Hepatocyte (in vitro differentiated cells): ENCODE results near the gene LASP1.

Experiments used
- EZH2 ChIP-seq: fragments of 200-600 bp; sonication (generic); IDR thresholded peaks from 2 replicates; pipeline ENCODE4 v1.6.1; 2016; ENCODE audit warnings: antibody characterized with exemption, mild to moderate bottlenecking, borderline replicate concordance
- TF ChIP-seq, protein P1 (sequence below): fragments of 200-600 bp; sonication (generic); IDR thresholded peaks from 2 replicates; pipeline ENCODE4 v1.5.1; 2016; ENCODE audit warnings: antibody characterized with exemption, mild to moderate bottlenecking; ENCODE audit not compliant: poor library complexity

DNA sequence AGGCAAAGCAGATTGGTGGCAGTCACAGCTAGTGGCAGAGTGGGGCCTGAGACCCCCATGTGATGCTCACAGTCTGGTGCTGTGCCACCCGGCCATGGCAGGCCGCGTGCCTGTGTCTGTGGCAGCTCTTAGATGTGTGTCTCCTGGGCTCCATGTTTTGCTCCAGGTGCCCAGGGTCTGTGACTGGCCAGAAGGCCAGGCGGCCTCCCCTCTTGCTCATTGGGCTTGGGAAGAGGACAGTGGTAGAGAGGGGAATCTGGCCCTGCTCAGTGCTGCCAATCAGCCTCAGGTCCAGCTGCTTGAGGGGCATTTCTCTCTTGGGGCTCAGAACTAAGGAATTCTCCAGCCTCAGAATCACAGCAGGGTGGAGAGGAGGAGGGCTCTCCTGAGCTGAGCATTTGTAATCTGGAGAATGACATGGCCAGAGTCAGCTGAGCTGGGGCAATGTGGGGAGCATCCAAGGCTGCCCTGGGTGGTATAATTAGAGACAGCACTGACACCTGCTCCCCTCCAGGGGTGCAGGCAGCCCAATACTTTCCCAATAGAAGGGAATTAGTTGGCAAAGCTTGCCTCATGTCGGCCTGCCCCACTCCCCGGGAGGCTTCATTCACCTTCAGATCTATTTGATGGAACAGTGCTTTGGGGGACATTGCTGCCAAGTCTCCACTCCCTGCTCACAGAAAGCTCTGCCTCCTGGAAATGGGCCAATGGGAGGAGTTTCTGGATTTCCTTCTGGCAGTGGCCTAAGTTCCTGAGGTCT lies 52.9 kb downstream of the LASP1 start:
- TF ChIP-seq, protein P1, sequence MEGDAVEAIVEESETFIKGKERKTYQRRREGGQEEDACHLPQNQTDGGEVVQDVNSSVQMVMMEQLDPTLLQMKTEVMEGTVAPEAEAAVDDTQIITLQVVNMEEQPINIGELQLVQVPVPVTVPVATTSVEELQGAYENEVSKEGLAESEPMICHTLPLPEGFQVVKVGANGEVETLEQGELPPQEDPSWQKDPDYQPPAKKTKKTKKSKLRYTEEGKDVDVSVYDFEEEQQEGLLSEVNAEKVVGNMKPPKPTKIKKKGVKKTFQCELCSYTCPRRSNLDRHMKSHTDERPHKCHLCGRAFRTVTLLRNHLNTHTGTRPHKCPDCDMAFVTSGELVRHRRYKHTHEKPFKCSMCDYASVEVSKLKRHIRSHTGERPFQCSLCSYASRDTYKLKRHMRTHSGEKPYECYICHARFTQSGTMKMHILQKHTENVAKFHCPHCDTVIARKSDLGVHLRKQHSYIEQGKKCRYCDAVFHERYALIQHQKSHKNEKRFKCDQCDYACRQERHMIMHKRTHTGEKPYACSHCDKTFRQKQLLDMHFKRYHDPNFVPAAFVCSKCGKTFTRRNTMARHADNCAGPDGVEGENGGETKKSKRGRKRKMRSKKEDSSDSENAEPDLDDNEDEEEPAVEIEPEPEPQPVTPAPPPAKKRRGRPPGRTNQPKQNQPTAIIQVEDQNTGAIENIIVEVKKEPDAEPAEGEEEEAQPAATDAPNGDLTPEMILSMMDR = no peak
- no peak for TF ChIP-seq EZH2
